ENCODE results near the gene GRK4.
A peak's percentile ranks its signal among the peaks of the same experiment; 100 is the strongest.
"Not testable (repeated sequence)": the region's sequence is repeated elsewhere in the genome, so short reads cannot be mapped to it uniquely, and the experiment has no call there.

GRK4 gene

DNA sequence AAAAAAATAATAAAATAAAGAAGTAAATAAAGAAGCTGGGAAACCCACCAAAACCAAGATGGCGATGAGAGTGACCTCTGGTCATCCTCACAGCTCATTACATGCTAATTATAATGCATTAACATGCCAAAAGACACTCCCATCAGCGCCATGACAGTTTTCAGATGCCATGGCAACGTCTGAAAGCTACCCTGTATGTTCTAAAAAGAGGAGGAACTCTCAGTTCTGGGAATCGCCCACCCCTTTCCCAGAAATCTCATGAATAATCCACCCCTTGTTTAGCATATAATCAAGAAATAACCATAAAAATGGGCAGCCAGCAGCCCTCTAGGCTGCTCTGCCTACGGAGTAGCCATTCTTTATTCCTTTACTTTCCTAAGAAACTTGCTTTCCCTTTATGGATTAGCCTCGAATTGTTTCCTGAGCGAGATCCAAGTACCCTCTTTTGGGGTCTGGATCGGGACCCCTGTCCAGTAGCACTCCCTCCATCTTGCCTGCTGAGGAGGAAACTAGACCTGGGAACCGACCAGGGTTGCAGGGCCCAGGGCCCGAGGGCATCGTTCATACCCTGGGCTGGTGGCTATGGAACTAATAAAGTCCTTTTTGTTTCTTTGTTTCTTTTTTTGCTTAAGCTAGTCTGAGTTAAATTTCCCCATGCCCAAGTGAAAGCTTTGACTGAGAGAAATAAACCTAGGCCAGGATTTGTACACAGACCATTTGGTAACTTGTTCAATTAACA lies 80.1 kb downstream of the GRK4 start:
- DNase-seq, result peak in 1 of 2 donors; percentile 26

- peak; percentile 89 to 94 for DNase-seq
Observed at GRCh38 chr4:3044870-3045819, 81.8 kb downstream of the GRK4 start.

DNA sequence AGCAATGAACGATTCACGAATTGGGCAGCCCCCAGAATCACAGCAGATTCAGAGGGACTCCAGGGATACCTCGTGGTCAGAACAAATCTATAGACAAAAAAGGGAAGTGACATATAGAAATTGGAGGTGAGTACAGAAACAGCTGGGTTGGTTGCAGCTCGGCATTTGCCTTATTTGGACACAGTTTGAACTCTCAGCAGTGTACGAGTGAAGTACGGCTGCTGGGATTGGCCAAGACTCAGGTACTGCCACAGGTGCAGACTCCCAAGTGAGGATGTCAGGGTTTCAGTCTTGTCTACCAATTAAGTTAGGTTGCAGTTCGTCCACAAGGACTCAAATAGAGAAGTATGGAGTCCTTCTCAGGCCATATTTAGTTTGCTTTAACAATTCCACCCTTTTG lies 82.8 kb downstream of the GRK4 start:
- peak in 1 of 2 donors; percentile 52 for DNase-seq

- no peak for DNase-seq
Observed at GRCh38 chr4:3046623-3047022, 83.3 kb downstream of the GRK4 start.

DNA sequence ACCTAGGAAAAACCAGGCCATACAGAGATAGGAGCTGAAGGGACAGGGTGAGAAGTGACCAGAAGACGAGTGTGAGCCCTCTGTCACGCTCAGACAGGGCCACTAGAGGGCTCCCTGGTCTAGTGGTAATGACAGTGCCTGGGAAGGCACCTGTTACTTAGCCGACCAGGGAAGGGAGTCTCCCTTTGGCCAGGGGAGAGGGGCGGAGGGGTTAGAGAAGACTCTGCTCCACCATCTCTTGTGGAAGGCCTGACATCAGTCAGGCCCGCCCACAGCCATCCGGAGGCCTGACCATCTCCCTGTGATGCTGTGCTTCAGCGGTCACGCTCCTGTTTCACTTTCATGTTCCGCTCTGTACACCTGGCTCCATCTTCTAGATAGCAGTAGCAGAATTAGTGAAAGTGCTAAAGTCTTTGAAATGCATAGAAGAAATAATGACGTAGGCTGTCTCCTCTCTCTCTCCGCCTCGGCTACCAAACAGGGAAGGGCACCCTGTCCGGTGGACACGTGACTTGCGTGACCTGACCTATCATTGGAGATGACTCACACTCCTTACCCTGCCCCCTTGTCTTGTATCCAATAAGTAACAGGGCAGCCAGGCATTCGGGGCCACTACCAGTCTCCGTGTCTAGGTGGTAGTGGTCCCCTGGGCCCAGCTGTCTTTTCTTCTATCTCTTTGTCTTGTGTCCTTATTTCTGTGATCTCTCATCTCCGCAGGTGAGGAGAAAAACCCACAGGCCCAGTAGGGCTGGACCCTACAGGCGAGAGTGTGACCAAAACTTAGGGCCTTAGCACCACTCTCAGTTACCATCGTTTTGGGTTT lies 84.3 kb downstream of the GRK4 start:
- peak; percentile 89 to 92 for DNase-seq

DNA sequence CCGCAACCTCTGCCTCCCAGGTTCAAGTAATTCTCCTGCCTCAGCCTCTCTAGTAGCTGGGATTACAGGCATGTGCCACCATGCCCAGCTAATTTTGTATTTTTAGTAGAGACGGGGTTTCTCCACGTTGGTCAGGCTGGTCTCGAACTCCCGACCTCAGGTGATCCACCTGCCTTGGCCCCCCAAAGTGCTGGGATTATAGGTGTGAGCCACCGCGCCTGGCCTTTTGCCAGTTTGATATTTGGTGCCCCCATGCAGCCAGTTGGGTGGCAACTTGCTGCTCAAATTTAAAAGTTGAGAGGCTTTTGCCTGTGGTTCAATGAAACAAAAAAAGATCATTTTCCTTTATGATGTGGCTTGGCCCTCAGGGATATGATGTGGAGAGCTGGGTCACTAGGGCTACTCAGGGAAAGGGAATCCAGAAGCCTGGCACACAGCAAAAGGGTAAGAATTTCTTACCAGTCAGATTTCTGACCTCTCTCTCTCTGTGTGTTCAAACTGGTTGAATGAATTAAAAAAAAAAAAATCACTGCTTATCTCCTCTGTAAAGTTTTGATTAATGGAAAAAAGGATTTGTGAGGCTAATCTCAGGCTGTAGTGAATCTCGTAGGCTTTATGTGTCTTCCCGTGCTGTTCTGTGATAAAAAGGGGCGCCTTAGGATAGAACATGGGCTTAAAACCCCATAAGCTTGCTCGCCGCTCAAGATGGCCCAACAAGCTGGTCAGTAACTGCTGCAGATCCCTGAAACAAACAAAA lies 87.9 kb downstream of the GRK4 start:
- DNase-seq, result not testable (repeated sequence)

DNA sequence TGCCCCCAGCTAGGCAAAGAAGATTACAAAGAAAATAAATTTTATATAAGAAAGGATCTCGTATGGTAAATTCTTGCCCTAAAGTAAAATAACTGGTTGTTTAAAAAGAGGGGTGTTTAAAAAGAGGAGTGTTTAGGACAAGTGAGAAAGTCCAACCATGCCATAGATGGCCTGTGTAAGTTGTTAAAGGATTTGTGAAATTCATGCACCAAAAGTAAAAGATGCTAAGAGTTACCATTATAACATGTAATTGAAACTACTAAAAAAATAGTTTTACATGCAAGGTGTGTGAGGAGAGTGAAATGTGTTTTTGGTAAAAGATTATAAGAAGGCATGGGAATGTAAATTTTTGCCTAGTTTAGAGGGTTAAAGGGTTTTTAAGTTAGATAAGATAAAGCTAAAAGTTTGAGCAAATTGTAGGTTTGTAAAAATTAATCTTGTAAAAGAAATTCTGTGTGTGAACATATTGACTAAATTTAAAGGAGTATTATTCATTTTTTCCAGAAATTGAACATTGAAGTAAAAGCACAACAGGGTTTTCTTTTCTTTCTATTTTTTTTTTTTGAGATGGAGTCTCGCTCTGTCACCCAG lies 90.9 kb downstream of the GRK4 start:
- DNase-seq, result no peak

DNA sequence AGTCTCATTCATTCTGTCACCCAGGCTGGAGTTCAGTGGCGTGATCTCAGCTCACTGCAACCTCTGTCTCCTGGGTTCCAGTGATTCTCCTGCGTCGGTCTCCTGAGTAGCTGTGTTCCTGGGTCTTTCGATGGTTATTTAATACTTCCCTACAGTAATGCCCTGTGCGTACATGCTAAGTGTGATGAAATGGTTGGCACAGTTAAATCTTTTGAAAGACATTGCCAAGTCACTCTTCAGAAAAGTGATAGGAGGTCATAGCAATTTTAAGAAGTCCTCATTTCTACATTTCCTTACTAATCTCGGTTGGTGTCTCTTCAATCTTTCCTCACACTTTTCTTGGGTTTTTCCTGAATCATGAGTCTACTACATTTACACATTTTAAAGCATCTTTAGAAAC lies 96.6 kb downstream of the GRK4 start:
- DNase-seq, result no peak

- no peak for DNase-seq
Observed at GRCh38 chr4:3060946-3061345, 97.6 kb downstream of the GRK4 start.

- no peak for DNase-seq
Observed at GRCh38 chr4:3062471-3062870, 99.1 kb downstream of the GRK4 start.

GRCh38 chr4:3065551-3065950 lies 102.2 kb downstream of the GRK4 start:
- no peak for DNase-seq

DNA sequence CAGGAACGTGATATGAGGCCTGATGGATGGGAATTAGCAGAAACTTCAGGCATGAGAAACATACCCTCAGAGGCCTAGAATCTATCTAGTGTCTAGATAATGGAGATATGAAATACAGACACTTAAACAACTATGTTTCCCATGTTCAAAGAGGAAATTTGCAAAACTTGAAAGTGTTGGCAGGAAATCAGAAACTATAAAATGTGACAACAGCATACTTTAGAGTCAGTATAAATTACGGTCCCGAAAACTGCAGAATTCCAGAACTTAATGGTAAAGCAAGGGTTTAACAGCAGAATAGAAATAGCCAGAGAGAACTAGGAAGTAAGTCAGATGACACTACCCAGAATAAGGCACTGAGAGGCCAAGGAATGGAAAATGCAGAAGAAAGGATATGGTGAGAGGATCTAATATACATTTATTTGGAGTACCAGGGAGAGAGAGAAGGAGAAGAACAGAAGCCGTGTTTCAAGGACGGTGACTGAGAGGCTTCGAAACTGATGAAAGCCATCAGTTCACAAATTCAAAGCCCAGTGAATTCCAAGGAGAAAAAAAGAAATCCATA lies 103.5 kb downstream of the GRK4 start:
- no peak for DNase-seq

DNA sequence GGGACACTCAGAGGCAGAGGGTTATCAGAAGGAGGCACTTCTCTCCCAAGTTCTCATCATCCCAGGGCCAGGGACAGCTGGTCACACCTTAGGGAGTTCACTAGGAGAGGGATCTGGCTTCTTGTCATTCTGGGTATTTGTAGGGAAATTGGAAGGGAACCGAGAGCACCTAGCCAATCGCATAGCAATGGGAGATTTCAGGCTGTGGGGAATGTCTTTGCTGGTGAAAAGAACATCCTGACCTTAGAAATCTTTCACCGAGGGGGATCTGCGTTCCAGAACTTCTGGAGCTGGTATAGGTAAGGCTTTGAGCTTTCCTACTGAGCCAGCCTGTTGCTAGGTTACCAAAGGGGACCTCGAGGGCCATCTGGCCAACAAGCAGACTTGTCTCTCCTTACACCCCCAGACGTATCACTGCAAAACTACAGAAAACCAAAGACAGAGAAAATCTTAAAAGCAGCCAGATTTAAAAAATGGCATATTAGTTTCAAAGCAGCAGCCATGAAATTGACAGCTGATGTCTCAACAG lies 104.2 kb downstream of the GRK4 start:
- DNase-seq, result no peak

GRCh38 chr4:3069661-3070199 lies 106.4 kb downstream of the GRK4 start:
- no peak for DNase-seq

GRCh38 chr4:3070709-3071500 lies 107.5 kb downstream of the GRK4 start:
- no peak for DNase-seq

- DNase-seq, result no peak
Observed at GRCh38 chr4:3071811-3072210, 108.4 kb downstream of the GRK4 start.

GRCh38 chr4:3073158-3074077 lies 110.0 kb downstream of the GRK4 start:
- no peak for DNase-seq

DNA sequence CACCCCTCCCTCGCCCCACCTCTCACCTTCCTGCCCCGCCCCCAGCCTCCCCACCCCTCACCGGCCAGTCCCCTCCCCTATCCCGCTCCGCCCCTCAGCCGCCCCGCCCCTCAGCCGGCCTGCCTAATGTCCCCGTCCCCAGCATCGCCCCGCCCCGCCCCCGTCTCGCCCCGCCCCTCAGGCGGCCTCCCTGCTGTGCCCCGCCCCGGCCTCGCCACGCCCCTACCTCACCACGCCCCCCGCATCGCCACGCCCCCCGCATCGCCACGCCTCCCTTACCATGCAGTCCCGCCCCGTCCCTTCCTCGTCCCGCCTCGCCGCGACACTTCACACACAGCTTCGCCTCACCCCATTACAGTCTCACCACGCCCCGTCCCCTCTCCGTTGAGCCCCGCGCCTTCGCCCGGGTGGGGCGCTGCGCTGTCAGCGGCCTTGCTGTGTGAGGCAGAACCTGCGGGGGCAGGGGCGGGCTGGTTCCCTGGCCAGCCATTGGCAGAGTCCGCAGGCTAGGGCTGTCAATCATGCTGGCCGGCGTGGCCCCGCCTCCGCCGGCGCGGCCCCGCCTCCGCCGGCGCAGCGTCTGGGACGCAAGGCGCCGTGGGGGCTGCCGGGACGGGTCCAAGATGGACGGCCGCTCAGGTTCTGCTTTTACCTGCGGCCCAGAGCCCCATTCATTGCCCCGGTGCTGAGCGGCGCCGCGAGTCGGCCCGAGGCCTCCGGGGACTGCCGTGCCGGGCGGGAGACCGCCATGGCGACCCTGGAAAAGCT lies 110.9 kb downstream of the GRK4 start, which contains the start of the genes HTT and HTT-AS:
Gene HTT (plus strand): TSS at position 604 of the 768 bp plus-strand sequence. CDS start 145 bp downstream, at position 749.
Gene HTT-AS (minus strand): TSS at position 461 of the 768 bp plus-strand sequence.
- peak; percentile 95 to 97 for DNase-seq

Measured in CD4-positive, alpha-beta T cell treated with Interleukin-4 for 1 hour (primary cell).